AG04449 (cell line): Measurements from ENCODE around the gene SPATA24.

ENCODE experiments used
- CTCF ChIA-PET: fragments of 350-600 bp; formaldehyde crosslinking; extraction: SDS; loops from one replicate; lab custom pipeline; 2021; ENCODE audit warnings: antibody characterized with exemption; lab: Yijun Ruan, JAX
- POLR2A ChIA-PET: fragments of 400-600, 350-600 bp; formaldehyde crosslinking; extraction: SDS; loops from one replicate; lab custom pipeline; 2020; ENCODE audit warnings: antibody characterized with exemption, inconsistent platforms; lab: Yijun Ruan, JAX
- DNase-seq: peaks from one replicate; pipeline ENCODE4 v3.0.0-alpha.2; 2010; ENCODE audit warnings: low read depth, low spot score
- H3K4me3 ChIP-seq: 2 replicates; pipeline ENCODE4 v1.5.1; 2011; ENCODE audit warnings: low read depth, mild to moderate bottlenecking, control low read depth, low read length
- CTCF ChIP-seq: IDR thresholded peaks from one replicate; pipeline ENCODE4 v1.5.1; 2011; ENCODE audit warnings: mild to moderate bottlenecking, moderate library complexity, low read length, control low read depth, inconsistent platforms; ENCODE audit not compliant: insufficient read depth; ENCODE audit errors: missing control alignments

Gene SPATA24

GRCh38 chr5:139418793-139419192, 14.9 kb upstream of the SPATA24 start:
- no peak overlapping the region for H3K4me3 ChIP-seq
- TF ChIP-seq CTCF, result no peak
- POLR2A ChIA-PET, result interaction anchor here (1.0 kb wide), 1 partner anchor 15 kb away, joined by 3 read pairs; the partner anchor contains the start of gene SPATA24
- no peak for DNase-seq
- CTCF ChIA-PET, result interaction anchor here (1.3 to 9.9 kb wide), 7 partner anchors 9 to 215 kb away, joined by 3 to 730 read pairs (median 52); partner anchors contain the start of gene STING1

- H3K4me3 ChIP-seq, result no peak overlapping the region
- ChIA-PET CTCF (interaction anchor here (9.9 kb wide), 1 partner anchor 98 kb away, joined by 730 read pairs; no protein-coding TSS in a partner anchor), POLR2A (no interaction called here)
- TF ChIP-seq CTCF, result no peak
- no peak for DNase-seq
Measured at GRCh38 chr5:139417214-139417613, 13.3 kb upstream of the SPATA24 start.

GRCh38 chr5:139416651-139417050, 12.8 kb upstream of the SPATA24 start:
- ChIA-PET POLR2A (no interaction called here), CTCF (interaction anchor here (9.7 kb wide), 1 partner anchor 100 kb away, joined by 103 read pairs; no protein-coding TSS in a partner anchor)
- DNase-seq, result no peak
- no peak overlapping the region for H3K4me3 ChIP-seq
- no peak for TF ChIP-seq CTCF

- CTCF ChIA-PET, result interaction anchor here (1.5 to 9.7 kb wide), 2 partner anchors 101 to 218 kb away, joined by 5 to 103 read pairs; no protein-coding TSS in a partner anchor
- DNase-seq, result no peak
- no peak overlapping the region for H3K4me3 ChIP-seq
- no peak for TF ChIP-seq CTCF
- POLR2A ChIA-PET, result no interaction called here
Measured at GRCh38 chr5:139415869-139416268, 12.0 kb upstream of the SPATA24 start.

GRCh38 chr5:139415221-139415861, 11.5 kb upstream of the SPATA24 start:
- TF ChIP-seq CTCF, result no peak
- ChIA-PET CTCF (interaction anchor here (1.2 to 9.7 kb wide), 4 partner anchors 7 to 218 kb away, joined by 3 to 103 read pairs (median 6); partner anchors contain the start of gene STING1), POLR2A (no interaction called here)
- DNase-seq, result no peak
- no peak overlapping the region for H3K4me3 ChIP-seq

- no peak overlapping the region for H3K4me3 ChIP-seq
- ChIA-PET POLR2A (no interaction called here), CTCF (interaction anchor here (0.9 to 9.7 kb wide), 4 partner anchors 8 to 102 kb away, joined by 3 to 103 read pairs (median 5); partner anchors contain the start of gene STING1)
- no peak for DNase-seq
- no peak for TF ChIP-seq CTCF
Measured at GRCh38 chr5:139414581-139415130, 10.8 kb upstream of the SPATA24 start.
